ENCODE results near the gene KLF11. TPM values are rescaled to one million over a fixed set of nuclear protein-coding genes. Genes with fewer than 3 reads are reported as not detected.

KLF11 gene
- total and polyA plus RNA-seq, 7 donors = 7.0 to 27.0 (median 11.8) TPM

- intact Hi-C loops (cut with DNase I) = loop anchor here in 1 of 2 donors (5.0 kb wide), 1 partner anchor 40 kb away; no protein-coding TSS in a partner anchor
- no peak for DNase-seq
- H3K9me3 ChIP-seq = no peaks in the 10 kb centered on the region
- TF ChIP-seq CTCF (IDR thresholded peaks at IDR 0.05) = no peak
- H3K27me3 ChIP-seq (ENCODE audit: insufficient read depth in 3 of 3, low read length in 2 of 3) = no peaks in the 10 kb centered on the region
- H3K4me1 ChIP-seq = no peaks in the 10 kb centered on the region
- WGBS, 3 donors = 82 to 87% (median 83%) methylated on average over 8 of the region's 8 CpGs
- H3K27ac ChIP-seq = no peak overlapping the region
- H3K4me3 ChIP-seq = no peak overlapping the region
- ATAC-seq = no peak
- H3K36me3 ChIP-seq (ENCODE audit: insufficient read depth in 1 of 2, low read depth in 1 of 2) = no peaks in the 10 kb centered on the region
Measured at GRCh38 chr2:10026940-10027569, 16.3 kb upstream of the KLF11 start.

DNA sequence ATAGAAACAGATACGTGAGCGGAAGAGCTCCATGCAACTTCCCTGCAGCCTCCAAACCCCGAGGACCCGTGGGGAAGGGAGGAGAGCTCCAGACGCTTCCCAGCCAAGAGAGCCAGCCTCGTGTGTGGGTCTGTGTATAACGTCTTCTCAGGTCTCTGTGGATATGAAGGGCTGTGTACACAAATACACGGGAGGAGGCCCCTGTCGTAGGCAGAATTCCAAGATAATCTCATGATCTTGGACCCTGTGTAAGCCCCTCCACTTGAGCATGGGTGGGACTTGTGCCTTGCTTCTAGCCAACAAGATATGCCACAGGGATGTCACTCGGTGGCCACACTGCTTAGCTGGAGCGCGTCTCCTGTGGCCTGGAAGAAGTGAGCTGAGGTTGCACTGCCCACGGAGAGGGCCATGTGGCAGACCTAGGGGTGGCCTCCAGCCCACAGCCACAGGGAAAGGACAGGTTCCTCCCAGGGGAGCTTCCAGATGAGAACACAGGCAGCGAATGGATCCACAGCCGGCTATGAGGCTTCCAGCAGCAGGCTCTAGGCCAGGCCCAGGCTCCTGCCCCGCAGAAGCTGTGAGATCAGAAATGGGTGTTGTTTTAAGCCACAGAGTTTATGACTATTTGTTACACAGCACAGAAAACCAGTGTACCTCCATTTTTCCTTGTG lies 15.6 kb upstream of the KLF11 start:
- 75 to 78% (median 78%) methylated on average over 16 of the region's 16 CpGs for WGBS, 3 donors

GRCh38 chr2:10028407-10028987 lies 14.9 kb upstream of the KLF11 start:
- Histone ChIP-seq H3K4me3 (no peak overlapping the region), H3K9me3 (no peaks in the 10 kb centered on the region), H3K27ac (peak overlapping the region; percentile 46), H3K36me3 (ENCODE audit: insufficient read depth in 1 of 2, low read depth in 1 of 2) (no peaks in the 10 kb centered on the region), H3K27me3 (ENCODE audit: insufficient read depth in 3 of 3, low read length in 2 of 3) (no peaks in the 10 kb centered on the region), H3K4me1 (no peaks in the 10 kb centered on the region)
- TF ChIP-seq CTCF (IDR thresholded peaks at IDR 0.05) = no peak
- 82 to 91% (median 85%) methylated on average over 16 of the region's 16 CpGs for WGBS, 3 donors
- intact Hi-C loops (cut with DNase I) = loop anchor here in 1 of 2 donors (5.0 kb wide), 1 partner anchor 41 kb away; no protein-coding TSS in a partner anchor
- ATAC-seq = peak in 1 of 4 donors; percentile 12
- DNase-seq = no peak

More for the DNA sequence above, 15.6 kb upstream of the KLF11 start:
- TF ChIP-seq CTCF (IDR thresholded peaks at IDR 0.05) = no peak
- Histone ChIP-seq H3K4me3 (no peak overlapping the region), H3K36me3 (ENCODE audit: insufficient read depth in 1 of 2, low read depth in 1 of 2) (no peaks in the 10 kb centered on the region), H3K9me3 (no peaks in the 10 kb centered on the region), H3K27me3 (ENCODE audit: insufficient read depth in 3 of 3, low read length in 2 of 3) (no peaks in the 10 kb centered on the region), H3K4me1 (no peaks in the 10 kb centered on the region), H3K27ac (no peak overlapping the region)
- ATAC-seq = peak in 1 of 4 donors; percentile 24
- intact Hi-C loops (cut with DNase I) = loop anchor here in 1 of 2 donors (5.0 kb wide), 1 partner anchor 40 kb away; no protein-coding TSS in a partner anchor
- DNase-seq = no peak

DNA sequence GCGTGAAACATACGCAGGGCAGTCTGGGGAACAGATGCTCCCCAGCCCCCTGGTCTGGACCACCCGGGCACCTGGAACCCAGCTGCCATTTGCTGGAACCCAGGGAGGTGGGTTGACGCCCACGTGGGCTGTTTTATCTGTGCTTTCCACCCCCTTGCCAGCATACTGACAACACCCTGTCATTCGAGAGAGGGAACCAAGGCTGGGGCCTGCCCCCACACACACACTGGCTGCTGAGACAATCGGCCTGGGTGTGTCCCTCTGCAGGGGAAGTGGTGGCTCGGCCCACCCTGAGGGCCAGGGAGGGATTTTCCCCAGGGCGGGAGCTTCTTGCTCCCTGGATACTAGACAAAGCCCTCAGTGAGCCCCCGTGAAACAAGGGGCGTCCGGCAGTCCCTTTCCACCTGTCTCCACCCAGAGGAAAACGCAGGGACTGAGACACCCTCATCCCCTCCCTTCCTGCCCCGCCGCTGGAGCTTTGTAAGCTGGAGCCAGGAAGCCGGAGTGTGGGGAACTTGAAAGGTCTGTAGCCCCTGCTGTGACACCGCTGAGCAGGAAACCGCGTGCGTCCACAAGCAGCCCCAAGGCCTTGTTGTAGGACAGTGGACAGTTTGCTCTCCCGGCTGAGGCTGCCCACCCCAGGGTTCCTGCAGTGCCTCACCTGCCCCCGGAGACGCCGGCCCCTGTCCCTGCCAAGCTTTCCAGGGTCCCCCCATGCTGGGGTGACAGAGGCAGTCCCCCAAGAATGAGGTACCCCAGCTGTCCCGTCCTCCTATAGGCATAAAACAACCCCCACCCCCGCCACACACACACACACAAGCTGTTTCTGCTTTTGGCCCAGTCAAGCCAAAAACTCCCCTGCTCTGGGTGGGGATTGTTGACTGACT lies 14.1 kb upstream of the KLF11 start:
- no peaks in the 10 kb centered on the region for H3K4me1 ChIP-seq
- H3K27me3 ChIP-seq (ENCODE audit: insufficient read depth in 3 of 3, low read length in 2 of 3) = no peaks in the 10 kb centered on the region
- intact Hi-C loops (cut with DNase I) = loop anchor here in 1 of 2 donors (5.0 kb wide), 1 partner anchor 42 kb away; no protein-coding TSS in a partner anchor
- no peak for TF ChIP-seq CTCF (IDR thresholded peaks at IDR 0.05)
- DNase-seq (peak; percentile 55 to 75), ATAC-seq (peak in 3 of 4 donors; percentile 56 to 70 (median 61))
- H3K4me3 ChIP-seq = no peak overlapping the region
- no peaks in the 10 kb centered on the region for H3K36me3 ChIP-seq (ENCODE audit: insufficient read depth in 1 of 2, low read depth in 1 of 2)
- WGBS, 3 donors = 63 to 73% (median 68%) methylated on average over 19 to 26 of the region's 26 CpGs
- H3K9me3 ChIP-seq = no peaks in the 10 kb centered on the region
- peak overlapping the region; percentile 46 for H3K27ac ChIP-seq
